Pancreas (tissue), 10 donors: ENCODE results near the gene FARP1. TPM values are rescaled to one million over a fixed set of nuclear protein-coding genes. Genes with fewer than 3 reads are reported as not detected.

ENCODE experiments used
- ATAC-seq, 4 donors: fragments of 200-7000 bp; cut with Tn5 transposase; one replicate each; pipeline versions ENCODE4 v1.8.0 to v1.9.1; 2020; ENCODE audit warnings: mild to moderate bottlenecking in 4 of 4, moderate library complexity in 4 of 4
- DNase-seq, 6 donors: peaks; one replicate each; pipeline ENCODE4 v3.0.0-alpha.2; 2020
- FAIRE-seq: peaks from 2 replicates; lab custom pipeline; 2012; peaks lifted over from hg19 to GRCh38; lab: Jason Lieb, UNC
- H3K27ac ChIP-seq, 4 donors: fragments of 200-600 bp; sonication (generic); 1 replicate in 3 of 4; 2 replicates in 1 of 4; pipeline versions ENCODE4 v1.5.0 to v1.8.0; 2020
- H3K27me3 ChIP-seq, 4 donors: fragments of 200-600 bp; one replicate each; pipeline ENCODE4 v1.8.0; 2021
- H3K36me3 ChIP-seq, 3 donors: fragments of 200-600 bp; sonication (generic) in 1 of 3; one replicate each; pipeline versions ENCODE4 v1.5.0 to v1.8.0; 2020 to 2021
- H3K4me1 ChIP-seq, 3 donors: fragments of 200-600 bp; one replicate each; pipeline ENCODE4 v1.8.0; 2021
- H3K4me3 ChIP-seq, 4 donors: fragments of 200-600 bp; sonication (generic) in 2 of 4; one replicate each; pipeline versions ENCODE4 v1.5.0 to v1.8.0; 2020 to 2021
- H3K9me3 ChIP-seq, 4 donors: fragments of 200-600 bp; one replicate each; pipeline ENCODE4 v1.8.0; 2021
- WGBS, 2 donors: extraction: QIAGEN DNeasy Blood & Tissue Kit; methylation state at CpG; one replicate each; pipeline ENCODE4 v1.1.7; 2013; 5-methylcytosine and 5-hydroxymethylcytosine counted together
- intact Hi-C, 3 donors: fragments of 100-400 bp; cut with DNase I; formaldehyde crosslinking; loops; one replicate each; pipeline versions ENCODE4 v1.11.1 to v1.14.2; 2022
- polyA plus RNA-seq, 2 donors: library from polyadenylated mRNA; stranded (reverse); fragments of 200-250 nt; gene quantifications; one replicate each; pipeline ENCODE4 v1.2.3, GENCODE V29; 2013
- total RNA-seq, 6 donors: library from RNA; stranded (reverse); fragmentation: NEBNext Ultra II Directional in 4 of 6; extraction: Animal tissue kit (Norgen Biotek cat#: 25700) in 4 of 6; gene quantifications; one replicate each; pipeline versions ENCODE4 v1.2.1 to v1.2.4, GENCODE V29; 2021 to 2023
- TF ChIP-seq, protein P1 (sequence below), 4 donors: fragments of 200-600 bp; sonication (generic) in 3 of 4; IDR thresholded peaks; one replicate each; pipeline versions ENCODE4 v1.5.0 to v1.8.0; 2021; ENCODE audit warnings: antibody characterized with exemption in 4 of 4
- donor health status: healthy with polysubstance abuse.
- donor health status: DM: no; HTN: no; CAD: no; lungs with moderate emphysema.
- donor health status: DM: no; HTN: no; CAD: no.
- donor health status: control.
- donor health status: control.
- donor health status: Bipolar disorder and iron deficiency.
- donor health status: DM: yes; HTN: yes; CAD: no.
- donor health status: DM: no; HTN: no; CAD: no.
- donor health status: DM: no; HTN: no; CAD: no.
- donor health status: DM: yes; HTN: yes; CAD: no.

Gene FARP1
- total and polyA plus RNA-seq, 8 donors: 30.8 to 95.1 (median 56.0) TPM

DNA sequence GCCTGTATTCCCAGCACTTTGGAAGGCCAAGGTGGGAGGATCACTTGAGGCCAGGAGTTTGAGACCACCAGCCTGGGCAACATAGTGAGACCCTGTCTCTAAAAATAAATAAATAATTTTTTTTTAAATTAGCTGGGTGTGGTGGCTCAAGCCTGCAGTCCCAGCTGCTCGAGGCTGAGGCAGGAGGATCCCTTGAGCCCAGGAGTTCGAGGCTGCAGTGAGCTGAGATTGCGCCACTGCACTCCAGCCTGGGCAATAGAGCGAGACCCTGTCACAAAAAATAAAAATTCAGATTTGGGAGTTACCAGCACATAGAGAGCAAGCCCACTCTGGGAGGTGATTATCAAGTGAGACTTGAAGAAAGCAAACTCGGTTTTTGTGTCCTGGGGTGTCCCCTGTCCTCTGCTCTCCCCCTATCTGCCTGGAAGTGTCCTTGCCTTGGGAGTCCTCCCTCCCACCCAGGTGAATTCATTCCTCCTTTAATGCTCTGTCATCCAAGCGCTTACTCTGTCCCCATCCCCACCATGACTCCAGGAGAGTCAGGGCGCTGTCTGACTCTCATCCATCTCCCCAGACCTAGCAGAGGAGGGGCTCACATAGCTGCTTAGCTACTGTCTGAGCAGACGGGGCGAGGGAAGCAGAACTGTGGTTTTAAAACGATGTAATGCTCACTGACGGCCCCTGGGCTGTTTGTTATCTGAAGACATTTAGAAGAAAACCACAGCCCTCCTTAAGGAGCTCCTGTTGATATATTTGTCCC lies 287.3 kb downstream of the FARP1 start:
- Histone ChIP-seq H3K36me3 (peaks cover 0 to 3% (median 0%) of the 10 kb centered on the region in 3 donors), H3K27ac (no peak overlapping the region), H3K4me3 (peak overlapping the region in 1 of 4 donors; percentile 28), H3K4me1 (peaks cover 0 to 9% (median 8%) of the 10 kb centered on the region in 3 donors), H3K9me3 (no peaks in the 10 kb centered on the region), H3K27me3 (no peaks in the 10 kb centered on the region)
- ATAC-seq: peak in 3 of 4 donors; percentile 1 to 21 (median 7)
- intact Hi-C loops: loop anchor here in 2 of 3 donors (10.0 kb wide), 3 partner anchors 285 to 575 kb away; partner anchors contain the start of gene FARP1 (in 1 of the 2)
- no peak for DNase-seq
- TF ChIP-seq, protein P1, sequence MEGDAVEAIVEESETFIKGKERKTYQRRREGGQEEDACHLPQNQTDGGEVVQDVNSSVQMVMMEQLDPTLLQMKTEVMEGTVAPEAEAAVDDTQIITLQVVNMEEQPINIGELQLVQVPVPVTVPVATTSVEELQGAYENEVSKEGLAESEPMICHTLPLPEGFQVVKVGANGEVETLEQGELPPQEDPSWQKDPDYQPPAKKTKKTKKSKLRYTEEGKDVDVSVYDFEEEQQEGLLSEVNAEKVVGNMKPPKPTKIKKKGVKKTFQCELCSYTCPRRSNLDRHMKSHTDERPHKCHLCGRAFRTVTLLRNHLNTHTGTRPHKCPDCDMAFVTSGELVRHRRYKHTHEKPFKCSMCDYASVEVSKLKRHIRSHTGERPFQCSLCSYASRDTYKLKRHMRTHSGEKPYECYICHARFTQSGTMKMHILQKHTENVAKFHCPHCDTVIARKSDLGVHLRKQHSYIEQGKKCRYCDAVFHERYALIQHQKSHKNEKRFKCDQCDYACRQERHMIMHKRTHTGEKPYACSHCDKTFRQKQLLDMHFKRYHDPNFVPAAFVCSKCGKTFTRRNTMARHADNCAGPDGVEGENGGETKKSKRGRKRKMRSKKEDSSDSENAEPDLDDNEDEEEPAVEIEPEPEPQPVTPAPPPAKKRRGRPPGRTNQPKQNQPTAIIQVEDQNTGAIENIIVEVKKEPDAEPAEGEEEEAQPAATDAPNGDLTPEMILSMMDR (IDR thresholded peaks at IDR 0.05): no peak
- FAIRE-seq: no peak
- WGBS, 2 donors: 72 to 76% methylated on average over 11 of the region's 11 CpGs

DNA sequence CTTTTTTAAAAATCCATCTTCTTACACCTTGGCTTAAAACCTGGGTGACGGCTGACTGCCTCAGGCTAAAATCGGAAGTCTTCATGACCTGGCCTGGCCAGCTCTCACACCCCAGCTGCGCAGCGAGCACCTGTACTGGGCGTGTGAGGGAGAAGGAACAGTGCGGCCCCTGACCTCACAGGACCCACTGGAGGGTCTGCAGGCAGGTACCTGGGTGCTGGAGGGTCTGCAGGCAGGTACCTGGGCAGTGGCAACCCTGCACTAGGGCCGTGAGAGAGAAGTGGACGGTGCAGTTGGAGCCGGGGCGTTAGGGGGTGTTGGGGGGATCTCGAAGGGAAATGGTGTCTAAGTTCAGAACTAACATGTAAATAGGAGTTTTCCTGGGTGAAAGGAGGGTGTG lies 289.7 kb downstream of the FARP1 start:
- H3K4me3 ChIP-seq: no peak overlapping the region
- no peak for DNase-seq
- 93 to 97% methylated on average over 11 of the region's 11 CpGs for WGBS, 2 donors
- TF ChIP-seq, protein P1 (IDR thresholded peaks at IDR 0.05): no peak
- FAIRE-seq: no peak
- no peaks in the 10 kb centered on the region for H3K27me3 ChIP-seq
- intact Hi-C loops: loop anchor here in 1 of 3 donors (10.0 kb wide), 1 partner anchor 578 kb away; no protein-coding TSS in a partner anchor
- ATAC-seq: no peak
- H3K9me3 ChIP-seq: no peaks in the 10 kb centered on the region
- no peak overlapping the region for H3K27ac ChIP-seq
- H3K36me3 ChIP-seq: peaks cover 0 to 3% (median 0%) of the 10 kb centered on the region in 3 donors
- peaks cover 0 to 9% (median 8%) of the 10 kb centered on the region in 3 donors for H3K4me1 ChIP-seq

DNA sequence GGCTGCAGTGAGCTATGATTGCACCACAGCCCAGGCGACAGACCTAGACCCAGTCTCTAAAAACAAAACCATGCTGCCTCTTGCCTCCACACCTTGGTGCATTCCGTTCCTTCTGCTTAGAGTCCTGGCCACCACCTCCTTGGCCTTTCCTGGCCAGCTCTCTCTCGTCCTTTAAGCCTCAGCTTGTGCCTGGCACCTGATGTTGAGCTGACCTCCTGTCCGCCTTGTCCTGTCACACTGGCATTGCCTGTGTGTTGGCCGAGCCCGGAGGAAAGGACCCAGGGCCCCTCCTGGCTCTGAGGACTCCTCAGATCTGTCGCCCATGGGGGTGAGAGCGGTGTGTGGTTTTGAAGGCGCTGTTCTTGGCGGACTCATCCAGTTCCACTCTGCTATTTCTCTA lies 290.8 kb downstream of the FARP1 start:
- Histone ChIP-seq H3K9me3 (no peaks in the 10 kb centered on the region), H3K4me3 (no peak overlapping the region), H3K4me1 (peaks cover 0 to 9% (median 3%) of the 10 kb centered on the region in 3 donors), H3K27ac (no peak overlapping the region), H3K36me3 (no peaks in the 10 kb centered on the region), H3K27me3 (no peaks in the 10 kb centered on the region)
- TF ChIP-seq, protein P1 (IDR thresholded peaks at IDR 0.05): no peak
- no peak for FAIRE-seq
- ATAC-seq: no peak
- WGBS, 2 donors: 94 to 95% methylated on average over 10 of the region's 10 CpGs
- DNase-seq: no peak
- intact Hi-C loops: loop anchor here in 1 of 3 donors (10.0 kb wide), 1 partner anchor 579 kb away; no protein-coding TSS in a partner anchor

DNA sequence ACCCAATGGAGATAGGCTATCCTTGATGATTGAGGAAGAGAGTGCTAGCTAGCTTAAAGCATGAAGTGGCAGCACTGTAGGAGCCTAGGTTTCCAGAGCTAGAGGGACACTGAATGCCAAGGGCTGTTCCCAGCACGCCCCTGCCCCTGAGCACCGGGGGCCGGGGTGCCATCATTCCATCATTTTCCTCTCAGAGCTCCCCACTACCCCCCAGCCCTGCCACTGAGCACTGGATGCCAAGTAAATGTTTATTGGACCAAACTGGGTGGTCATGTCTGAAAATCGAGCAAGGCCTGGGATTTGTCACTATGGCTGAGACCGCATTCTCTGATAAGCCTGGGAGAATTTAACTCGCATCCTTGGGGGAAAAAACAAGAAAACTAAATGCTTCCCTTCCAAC lies 291.2 kb downstream of the FARP1 start:
- intact Hi-C loops: loop anchor here in 1 of 3 donors (10.0 kb wide), 1 partner anchor 579 kb away; no protein-coding TSS in a partner anchor
- H3K36me3 ChIP-seq: peaks cover 0 to under 1% (median 0%) of the 10 kb centered on the region in 3 donors
- 91 to 92% methylated on average over 6 of the region's 6 CpGs for WGBS, 2 donors

More for the DNA sequence above, 291.2 kb downstream of the FARP1 start:
- Histone ChIP-seq H3K27ac (no peak overlapping the region), H3K27me3 (no peaks in the 10 kb centered on the region), H3K4me3 (no peak overlapping the region), H3K4me1 (peaks cover 0 to 9% (median 3%) of the 10 kb centered on the region in 3 donors), H3K9me3 (no peaks in the 10 kb centered on the region)
- TF ChIP-seq, protein P1 (IDR thresholded peaks at IDR 0.05): no peak
- DNase-seq: no peak
- no peak for ATAC-seq
- no peak for FAIRE-seq
